ENCODE data around the gene JCHAIN.

GRCh38 chr4:70628444-70628843 is 37.9 kb downstream of the JCHAIN start, which contains the start of gene ENAM:
- TF ChIP-seq CTCF (IDR thresholded peaks at IDR 0.05) (no peak), EZH2phosphoT487 (IDR thresholded peaks at IDR 0.05) (no peak)

All from neural progenitor cell (in vitro differentiated cells).